ENCODE results near the gene SYN1.

SYN1 gene

GRCh38 chrX:47572773-47573340 lies 46.8 kb downstream of the SYN1 start:
- H3K4me1 ChIP-seq (ENCODE audit: insufficient read depth, low read length): peaks cover 16% of the 10 kb centered on the region; the same call in 1 of the 2 replicates
- no peaks in the 10 kb centered on the region for H3K27me3 ChIP-seq (ENCODE audit: insufficient read depth, low read length)
- 66% methylated on average over 9 of the region's 9 CpGs for WGBS
- peaks cover 25% of the 10 kb centered on the region for H3K36me3 ChIP-seq (ENCODE audit: insufficient read depth, low read length)
- H3K27ac ChIP-seq (ENCODE audit: low read depth, low read length): peak overlapping the region; percentile 61; the same call in 1 of the 2 replicates
- H3K4me3 ChIP-seq (ENCODE audit: low read length): no peak overlapping the region
- H3K9me3 ChIP-seq (ENCODE audit: insufficient read depth, low read depth, low read length): no peaks in the 10 kb centered on the region
- H3K9ac ChIP-seq (ENCODE audit: low read depth, low read length): no peak overlapping the region

GRCh38 chrX:47571896-47572295 lies 47.8 kb downstream of the SYN1 start:
- Histone ChIP-seq H3K36me3 (ENCODE audit: insufficient read depth, low read length) (peaks cover 35% of the 10 kb centered on the region), H3K4me1 (ENCODE audit: insufficient read depth, low read length) (peaks cover 16% of the 10 kb centered on the region; the same call in 1 of the 2 replicates), H3K27me3 (ENCODE audit: insufficient read depth, low read length) (no peaks in the 10 kb centered on the region), H3K4me3 (ENCODE audit: low read length) (no peak overlapping the region), H3K27ac (ENCODE audit: low read depth, low read length) (no peak overlapping the region), H3K9me3 (ENCODE audit: insufficient read depth, low read depth, low read length) (no peaks in the 10 kb centered on the region), H3K9ac (ENCODE audit: low read depth, low read length) (no peak overlapping the region)
- 95% methylated on average over 13 of the region's 13 CpGs for WGBS

DNA sequence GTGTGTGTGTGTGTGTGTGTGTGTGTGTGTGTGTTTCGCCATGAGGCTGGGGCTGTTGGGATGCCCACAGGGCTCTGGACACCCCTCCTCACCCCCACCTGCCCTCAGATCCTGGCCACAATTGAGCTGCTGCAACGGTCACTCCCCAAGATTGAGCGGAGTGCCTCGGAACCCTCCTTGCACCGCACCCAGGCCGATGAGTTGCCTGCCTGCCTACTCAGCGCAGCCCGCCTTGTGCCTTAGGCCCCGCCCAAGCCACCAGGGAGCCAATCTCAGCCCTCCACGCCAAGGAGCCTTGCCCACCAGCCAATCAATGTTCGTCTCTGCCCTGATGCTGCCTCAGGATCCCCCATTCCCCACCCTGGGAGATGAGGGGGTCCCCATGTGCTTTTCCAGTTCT lies 48.4 kb downstream of the SYN1 start:
- H3K4me1 ChIP-seq (ENCODE audit: insufficient read depth, low read length): peaks cover 16% of the 10 kb centered on the region; the same call in 1 of the 2 replicates
- WGBS: 96% methylated on average over 10 of the region's 11 CpGs
- H3K4me3 ChIP-seq (ENCODE audit: low read length): no peak overlapping the region
- no peak overlapping the region for H3K27ac ChIP-seq (ENCODE audit: low read depth, low read length)
- no peaks in the 10 kb centered on the region for H3K9me3 ChIP-seq (ENCODE audit: insufficient read depth, low read depth, low read length)
- H3K9ac ChIP-seq (ENCODE audit: low read depth, low read length): no peak overlapping the region
- H3K27me3 ChIP-seq (ENCODE audit: insufficient read depth, low read length): no peaks in the 10 kb centered on the region
- H3K36me3 ChIP-seq (ENCODE audit: insufficient read depth, low read length): peaks cover 38% of the 10 kb centered on the region

GRCh38 chrX:47570794-47571193 lies 48.9 kb downstream of the SYN1 start:
- H3K4me3 ChIP-seq (ENCODE audit: low read length): no peak overlapping the region
- H3K9ac ChIP-seq (ENCODE audit: low read depth, low read length): no peak overlapping the region
- H3K9me3 ChIP-seq (ENCODE audit: insufficient read depth, low read depth, low read length): no peaks in the 10 kb centered on the region
- peaks cover 16% of the 10 kb centered on the region; the same call in 1 of the 2 replicates for H3K4me1 ChIP-seq (ENCODE audit: insufficient read depth, low read length)
- 92% methylated on average over 8 of the region's 8 CpGs for WGBS
- no peaks in the 10 kb centered on the region for H3K27me3 ChIP-seq (ENCODE audit: insufficient read depth, low read length)
- H3K27ac ChIP-seq (ENCODE audit: low read depth, low read length): no peak overlapping the region
- peaks cover 42% of the 10 kb centered on the region for H3K36me3 ChIP-seq (ENCODE audit: insufficient read depth, low read length)

DNA sequence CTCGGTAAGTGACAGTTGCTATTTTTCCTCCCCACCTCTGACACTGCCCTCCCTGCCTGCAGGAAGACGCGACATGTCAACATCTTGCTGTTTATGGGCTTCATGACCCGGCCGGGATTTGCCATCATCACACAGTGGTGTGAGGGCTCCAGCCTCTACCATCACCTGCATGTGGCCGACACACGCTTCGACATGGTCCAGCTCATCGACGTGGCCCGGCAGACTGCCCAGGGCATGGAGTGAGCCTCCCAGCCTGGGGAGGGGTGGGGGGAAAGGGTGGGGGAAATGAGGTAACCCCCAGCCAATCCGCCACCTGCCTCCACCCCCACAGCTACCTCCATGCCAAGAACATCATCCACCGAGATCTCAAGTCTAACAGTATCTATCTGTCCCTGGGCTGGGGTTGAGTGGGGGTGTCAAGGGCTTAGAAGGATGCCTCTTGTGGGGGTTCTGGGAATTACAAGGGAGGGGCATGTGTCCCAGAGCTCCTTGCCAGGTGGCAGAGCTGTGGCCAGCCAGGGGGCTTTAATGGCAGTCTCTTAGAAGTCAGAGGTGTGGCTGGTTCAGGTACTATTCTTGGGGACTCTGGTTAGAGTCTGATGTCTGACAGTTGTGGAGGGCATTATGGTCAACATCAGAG lies 50.9 kb downstream of the SYN1 start:
- no peaks in the 10 kb centered on the region for H3K27me3 ChIP-seq (ENCODE audit: insufficient read depth, low read length)
- peaks cover 61% of the 10 kb centered on the region for H3K36me3 ChIP-seq (ENCODE audit: insufficient read depth, low read length)
- no peaks in the 10 kb centered on the region for H3K9me3 ChIP-seq (ENCODE audit: insufficient read depth, low read depth, low read length)
- 94% methylated on average over 6 of the region's 13 CpGs for WGBS
- peaks cover 7% of the 10 kb centered on the region; the same call in 1 of the 2 replicates for H3K4me1 ChIP-seq (ENCODE audit: insufficient read depth, low read length)
- no peak overlapping the region for H3K4me3 ChIP-seq (ENCODE audit: low read length)
- no peak overlapping the region for H3K27ac ChIP-seq (ENCODE audit: low read depth, low read length)
- no peak overlapping the region for H3K9ac ChIP-seq (ENCODE audit: low read depth, low read length)

- H3K27me3 ChIP-seq (ENCODE audit: insufficient read depth, low read length): no peaks in the 10 kb centered on the region
- H3K27ac ChIP-seq (ENCODE audit: low read depth, low read length): no peak overlapping the region
- 94% methylated on average over 9 of the region's 11 CpGs for WGBS
- H3K9ac ChIP-seq (ENCODE audit: low read depth, low read length): no peak overlapping the region
- H3K4me1 ChIP-seq (ENCODE audit: insufficient read depth, low read length): no peaks in the 10 kb centered on the region
- peaks cover 68% of the 10 kb centered on the region for H3K36me3 ChIP-seq (ENCODE audit: insufficient read depth, low read length)
- H3K9me3 ChIP-seq (ENCODE audit: insufficient read depth, low read depth, low read length): no peaks in the 10 kb centered on the region
- H3K4me3 ChIP-seq (ENCODE audit: low read length): no peak overlapping the region
Measured at GRCh38 chrX:47566841-47567240, 52.8 kb downstream of the SYN1 start.

GRCh38 chrX:47564438-47565085 lies 55.1 kb downstream of the SYN1 start:
- no peaks in the 10 kb centered on the region for H3K9me3 ChIP-seq (ENCODE audit: insufficient read depth, low read depth, low read length)
- no peaks in the 10 kb centered on the region for H3K27me3 ChIP-seq (ENCODE audit: insufficient read depth, low read length)
- no peak overlapping the region for H3K27ac ChIP-seq (ENCODE audit: low read depth, low read length)
- 0 out of 2 replicates have a peak, but pooled peaks cover 4% of the 10 kb centered on the region for H3K4me1 ChIP-seq (ENCODE audit: insufficient read depth, low read length)
- no peak overlapping the region for H3K9ac ChIP-seq (ENCODE audit: low read depth, low read length)
- H3K36me3 ChIP-seq (ENCODE audit: insufficient read depth, low read length): peaks cover 56% of the 10 kb centered on the region
- H3K4me3 ChIP-seq (ENCODE audit: low read length): no peak overlapping the region
- 94% methylated on average over 12 of the region's 12 CpGs for WGBS

DNA sequence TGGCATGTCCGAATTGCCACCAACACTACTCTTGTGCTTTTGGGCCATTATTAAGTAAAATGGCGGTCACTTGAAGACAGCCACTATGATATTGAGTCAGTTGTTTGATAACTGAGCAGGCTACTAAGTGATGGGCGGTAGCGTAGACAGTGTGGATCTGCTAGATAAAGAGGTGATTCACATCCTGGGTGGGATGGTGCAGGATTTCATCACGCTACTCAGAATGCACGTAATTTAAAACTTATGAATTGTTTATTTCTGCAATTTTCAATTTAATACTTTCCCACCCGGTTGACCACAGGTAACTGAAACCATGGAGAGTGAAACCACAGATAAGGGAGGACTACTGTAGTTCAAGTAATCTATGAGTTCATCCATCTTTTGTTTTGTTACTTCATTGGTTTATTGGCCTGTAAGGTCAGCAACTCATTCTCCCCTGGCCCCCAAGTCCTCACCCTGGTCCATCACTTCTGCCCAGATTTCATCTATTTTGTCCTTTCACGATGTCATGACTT lies 55.8 kb downstream of the SYN1 start:
- peaks cover 54% of the 10 kb centered on the region for H3K36me3 ChIP-seq (ENCODE audit: insufficient read depth, low read length)

GRCh38 chrX:47562615-47563243 lies 56.9 kb downstream of the SYN1 start:
- H3K4me3 ChIP-seq (ENCODE audit: low read length): no peak overlapping the region
- no peak overlapping the region for H3K27ac ChIP-seq (ENCODE audit: low read depth, low read length)
- WGBS: 85% methylated on average over 12 of the region's 13 CpGs
- 0 out of 2 replicates have a peak, but pooled peaks cover 4% of the 10 kb centered on the region for H3K4me1 ChIP-seq (ENCODE audit: insufficient read depth, low read length)
- H3K36me3 ChIP-seq (ENCODE audit: insufficient read depth, low read length): peaks cover 44% of the 10 kb centered on the region
- H3K27me3 ChIP-seq (ENCODE audit: insufficient read depth, low read length): no peaks in the 10 kb centered on the region
- no peak overlapping the region for H3K9ac ChIP-seq (ENCODE audit: low read depth, low read length)
- no peaks in the 10 kb centered on the region for H3K9me3 ChIP-seq (ENCODE audit: insufficient read depth, low read depth, low read length)

More for the DNA sequence above, 55.8 kb downstream of the SYN1 start:
- H3K27ac ChIP-seq (ENCODE audit: low read depth, low read length): no peak overlapping the region
- WGBS: 96% methylated on average over 6 of the region's 8 CpGs
- H3K4me1 ChIP-seq (ENCODE audit: insufficient read depth, low read length): 0 out of 2 replicates have a peak, but pooled peaks cover 4% of the 10 kb centered on the region
- H3K9me3 ChIP-seq (ENCODE audit: insufficient read depth, low read depth, low read length): no peaks in the 10 kb centered on the region
- no peaks in the 10 kb centered on the region for H3K27me3 ChIP-seq (ENCODE audit: insufficient read depth, low read length)
- no peak overlapping the region for H3K9ac ChIP-seq (ENCODE audit: low read depth, low read length)
- no peak overlapping the region for H3K4me3 ChIP-seq (ENCODE audit: low read length)

DNA sequence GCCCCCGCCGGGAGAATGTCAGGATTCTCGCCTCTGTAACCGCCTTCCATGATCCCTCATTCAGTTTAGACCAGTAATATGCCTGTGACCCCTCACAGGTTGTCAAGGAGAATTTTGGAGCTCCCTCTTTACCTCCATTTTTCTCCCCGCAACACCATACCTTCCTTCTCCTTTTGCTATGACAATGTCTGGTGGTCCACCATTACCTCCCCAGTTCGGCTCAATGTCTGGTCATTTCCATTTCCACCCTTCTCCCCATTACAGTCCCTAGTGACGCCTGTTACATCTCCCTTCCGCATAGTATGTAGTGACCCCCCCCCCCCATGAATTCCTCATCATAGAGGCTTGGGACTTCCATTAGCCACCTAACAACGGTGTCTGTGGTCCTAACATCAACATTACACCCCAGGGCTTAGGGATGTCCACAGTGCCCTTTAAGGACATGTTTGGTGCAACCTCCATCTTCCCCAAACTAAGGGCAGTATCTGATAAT lies 58.0 kb downstream of the SYN1 start:
- no peaks in the 10 kb centered on the region for H3K9me3 ChIP-seq (ENCODE audit: insufficient read depth, low read depth, low read length)
- H3K36me3 ChIP-seq (ENCODE audit: insufficient read depth, low read length): peaks cover 35% of the 10 kb centered on the region
- no peaks in the 10 kb centered on the region for H3K27me3 ChIP-seq (ENCODE audit: insufficient read depth, low read length)
- H3K4me3 ChIP-seq (ENCODE audit: low read length): peak overlapping the region; percentile 95
- 0 out of 2 replicates have a peak, but pooled peaks cover 6% of the 10 kb centered on the region for H3K4me1 ChIP-seq (ENCODE audit: insufficient read depth, low read length)
- 6% methylated on average over 9 of the region's 9 CpGs for WGBS
- H3K9ac ChIP-seq (ENCODE audit: low read depth, low read length): peak overlapping the region; percentile 83
- peak overlapping the region; percentile 72; the same call in 1 of the 2 replicates for H3K27ac ChIP-seq (ENCODE audit: low read depth, low read length)
